Renal pelvis (tissue), 4 donors: ENCODE results near the gene THSD7A. TPM values are rescaled to one million over a fixed set of nuclear protein-coding genes. Genes with fewer than 3 reads are reported as not detected.

Experiments
- DNase-seq: peaks from one replicate; pipeline ENCODE4 v3.0.0-alpha.2; 2013
- polyA plus RNA-seq, 3 donors: library from polyadenylated mRNA; unstranded; fragments of 120-200 nt; gene quantifications; one replicate each; pipeline ENCODE4 v1.2.1, GENCODE V29; 2013; ENCODE audit not compliant: insufficient read length in 3 of 3

Gene THSD7A
- polyA plus RNA-seq, 3 donors: 51.9 to 82.9 (median 57.5) TPM

DNA sequence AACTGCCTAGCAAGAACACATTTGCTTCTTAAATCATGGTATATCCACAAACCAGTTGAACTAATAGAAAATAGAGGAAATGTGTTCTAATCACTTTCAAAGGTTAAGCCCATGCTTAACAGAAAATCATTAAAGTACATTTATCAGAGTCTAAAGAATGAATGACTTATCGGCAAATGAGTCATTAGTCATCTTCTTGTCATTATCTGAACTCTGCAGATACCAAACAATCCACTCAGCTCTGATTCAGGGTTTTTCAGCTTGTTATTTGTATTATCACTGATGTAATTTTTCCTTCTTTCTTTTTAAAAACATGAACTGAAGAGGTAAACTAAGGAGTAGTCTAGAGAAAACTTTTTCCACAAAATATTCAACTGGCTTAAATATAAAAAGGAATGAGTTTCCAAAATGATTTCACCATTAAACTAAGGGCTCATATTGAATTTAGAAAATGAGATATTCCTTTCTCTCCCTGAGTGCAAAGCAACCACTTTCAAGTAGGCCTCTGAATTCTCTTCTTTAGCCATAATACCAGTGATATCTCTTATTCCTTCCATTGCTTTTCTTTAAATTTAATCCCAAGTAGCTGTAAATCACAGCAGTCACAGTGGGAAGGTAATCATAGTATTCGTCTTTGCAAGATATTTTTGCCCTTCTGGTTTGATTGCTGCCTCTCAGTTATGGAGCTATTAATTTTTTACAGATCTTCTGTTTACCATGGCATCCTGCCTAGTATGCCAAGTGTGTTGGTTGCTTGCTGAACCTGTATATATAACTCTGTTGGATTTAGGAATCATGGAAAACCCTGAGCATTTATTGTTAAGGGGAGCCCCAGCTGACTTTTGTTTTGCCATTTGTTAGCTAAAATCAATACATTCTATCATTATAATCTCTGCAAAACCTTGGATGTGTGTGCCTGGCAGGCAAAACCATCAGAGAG is 125.1 kb downstream of the THSD7A start:
- DNase-seq: no peak

DNA sequence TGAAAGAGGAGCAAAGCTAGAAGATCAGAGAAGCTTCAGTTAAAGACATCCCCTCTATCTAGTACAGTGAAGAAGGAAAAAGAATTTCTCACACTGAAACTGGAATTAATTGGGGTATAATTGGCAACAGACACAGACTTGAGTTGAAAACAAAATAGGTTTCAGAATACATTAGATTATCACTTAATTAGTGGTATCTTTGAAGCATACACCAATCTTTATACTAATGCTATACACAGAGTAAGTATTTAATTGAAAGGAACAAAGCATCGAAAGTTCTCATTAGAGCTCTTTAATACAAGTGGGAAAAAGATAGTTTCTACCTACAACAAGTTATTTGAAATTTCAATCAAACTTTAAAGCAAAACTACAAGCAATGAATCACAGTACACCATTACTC is 128.2 kb downstream of the THSD7A start:
- DNase-seq: no peak

DNA sequence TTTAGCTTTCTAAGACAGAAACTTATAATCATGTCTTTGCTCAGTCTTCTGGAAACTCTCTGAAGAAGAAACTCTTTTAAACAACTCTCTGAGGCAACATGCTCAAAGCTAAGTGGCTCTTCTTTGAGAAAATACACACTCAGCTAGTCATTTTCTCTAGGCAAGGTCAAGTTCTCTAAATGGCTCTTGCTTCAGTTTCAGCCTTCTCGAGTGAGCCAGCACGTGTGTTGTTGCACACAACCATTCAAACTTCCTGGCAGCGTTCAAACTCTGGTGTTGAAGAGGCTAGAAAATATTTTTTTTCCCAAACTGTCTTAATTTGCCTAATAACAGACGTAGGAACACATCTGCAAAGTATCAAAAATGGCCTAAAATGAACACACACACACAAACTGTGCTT is 129.1 kb downstream of the THSD7A start:
- no peak for DNase-seq

DNA sequence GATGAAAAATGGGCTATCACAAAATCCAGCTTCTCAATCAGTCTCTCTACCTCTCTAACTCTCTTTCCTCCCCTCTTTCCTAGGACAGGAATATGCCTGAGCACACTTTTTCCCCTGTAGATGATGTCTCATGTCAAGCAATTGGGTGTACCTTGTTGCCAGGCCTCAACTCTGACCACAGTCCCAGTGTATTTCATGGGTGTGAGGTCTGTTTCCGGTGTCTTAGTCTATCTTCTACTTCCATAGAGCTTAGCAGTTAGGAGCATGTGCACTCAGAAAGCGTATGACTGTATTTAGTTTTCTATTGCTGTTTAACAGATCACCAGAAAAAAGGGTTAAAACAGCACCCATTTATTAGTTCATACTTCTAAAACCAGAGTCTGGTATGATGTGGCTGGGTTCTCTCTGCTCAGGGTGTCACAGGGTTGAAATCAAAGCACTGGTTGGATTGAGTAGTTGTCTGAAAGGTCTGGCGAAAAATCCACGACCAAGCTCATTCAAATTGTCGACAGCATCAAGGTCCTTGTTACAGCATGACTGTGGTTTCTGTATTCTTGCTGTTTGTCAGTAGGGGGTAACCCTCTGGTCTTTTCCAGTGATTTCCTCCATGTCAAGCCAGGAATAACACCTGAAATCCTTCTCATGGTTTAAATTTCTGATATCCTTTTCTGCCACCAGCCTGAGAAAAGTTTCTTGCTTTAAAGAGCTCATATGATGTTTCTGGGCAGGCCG is 130.0 kb downstream of the THSD7A start:
- DNase-seq: no peak

DNA sequence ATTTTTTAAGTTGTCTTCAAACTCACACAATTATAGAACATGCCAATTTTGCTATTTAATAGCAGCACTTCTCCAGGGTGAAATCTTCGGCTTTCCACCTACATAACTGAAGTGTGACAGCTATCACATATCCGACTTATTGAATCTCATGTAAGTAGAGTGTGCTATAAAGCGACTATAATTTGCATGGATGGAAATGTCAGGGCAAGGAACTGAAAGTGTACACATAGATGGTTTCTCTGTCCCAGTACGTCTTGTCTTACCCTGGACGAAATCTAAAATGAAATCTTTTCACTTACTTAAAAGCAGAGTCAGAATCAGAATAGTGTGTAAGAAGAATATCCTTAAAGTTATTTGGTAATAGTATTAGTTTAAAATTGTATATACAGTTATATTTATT is 132.3 kb downstream of the THSD7A start:
- no peak for DNase-seq

DNA sequence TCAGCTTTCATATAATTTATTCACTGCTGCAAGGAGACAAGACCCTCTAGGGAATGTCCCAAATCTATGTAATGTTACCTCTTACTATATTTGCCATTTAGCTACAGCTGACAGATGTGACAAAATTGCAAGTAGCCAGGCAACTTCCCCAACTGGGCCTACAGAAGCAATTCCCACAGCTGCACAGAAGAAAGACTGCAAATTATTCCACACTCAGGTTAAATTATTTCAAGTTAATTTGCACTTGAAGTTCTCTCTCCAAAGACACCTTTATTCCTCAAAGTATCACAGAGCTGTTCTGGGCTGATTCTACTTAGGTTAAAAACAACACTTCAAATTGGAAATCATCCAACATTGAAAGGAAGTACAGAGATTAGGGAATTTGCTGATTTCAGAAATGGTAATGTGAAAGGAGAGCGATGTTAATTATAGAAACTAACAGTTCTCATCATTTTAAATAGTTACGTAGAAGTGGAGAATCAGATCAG is 133.6 kb downstream of the THSD7A start:
- no peak for DNase-seq

DNA sequence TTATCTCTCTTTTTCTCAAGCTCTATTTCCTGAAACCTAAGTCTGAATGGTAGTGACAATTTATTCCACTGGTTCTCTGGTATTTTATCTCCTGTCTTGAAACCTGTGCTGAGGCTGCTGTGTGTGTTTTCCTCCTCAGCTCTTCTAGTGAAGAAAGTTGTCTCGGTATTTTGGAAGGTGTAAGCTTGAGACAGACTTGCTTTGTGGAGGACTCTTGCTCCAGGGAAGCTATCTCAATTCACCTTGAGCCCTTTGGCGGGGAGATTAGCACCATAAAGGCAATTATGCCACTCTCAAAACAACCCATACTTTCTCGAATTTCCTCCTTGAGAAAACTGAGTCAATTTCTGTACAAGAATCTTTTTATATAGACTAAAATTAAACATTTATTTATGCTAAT is 141.6 kb downstream of the THSD7A start:
- no peak for DNase-seq

DNA sequence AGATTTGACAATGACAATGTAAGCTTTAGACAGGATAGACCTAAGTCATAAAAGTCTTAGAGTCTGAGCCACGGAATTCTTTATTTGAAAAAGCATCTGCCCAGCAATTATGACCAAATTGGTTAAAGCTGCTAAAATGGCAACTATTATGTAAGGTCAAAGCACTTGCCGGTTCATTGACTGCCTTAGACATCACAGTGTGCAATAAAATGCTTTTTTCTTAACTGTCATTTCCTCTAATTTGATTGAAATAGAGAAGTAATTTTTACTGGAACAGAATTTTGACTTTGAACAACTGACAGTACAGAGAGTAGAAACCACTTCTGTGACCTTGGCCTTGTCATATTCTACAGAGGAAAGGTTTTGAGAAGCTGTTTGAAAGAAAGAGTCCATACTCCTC is 142.9 kb downstream of the THSD7A start:
- no peak for DNase-seq

DNA sequence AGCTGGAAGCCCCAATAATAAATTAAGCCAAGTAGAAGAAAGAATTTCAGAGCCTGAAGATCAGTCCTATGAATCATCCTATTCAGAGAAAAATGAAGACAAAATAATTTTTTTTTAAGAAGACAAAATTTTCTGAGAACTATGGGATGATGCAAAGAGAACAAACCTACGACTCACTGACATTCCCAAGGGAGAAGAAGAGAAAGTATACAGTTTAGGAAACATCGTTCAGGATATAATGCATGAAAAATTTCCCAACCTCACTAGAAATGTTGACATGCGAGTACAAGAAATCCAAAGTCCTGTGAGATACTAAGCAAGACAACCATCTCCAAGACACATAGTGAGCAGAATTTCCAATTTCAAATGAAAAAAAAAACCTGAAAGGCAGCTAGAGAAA is 150.5 kb downstream of the THSD7A start:
- DNase-seq: no peak

DNA sequence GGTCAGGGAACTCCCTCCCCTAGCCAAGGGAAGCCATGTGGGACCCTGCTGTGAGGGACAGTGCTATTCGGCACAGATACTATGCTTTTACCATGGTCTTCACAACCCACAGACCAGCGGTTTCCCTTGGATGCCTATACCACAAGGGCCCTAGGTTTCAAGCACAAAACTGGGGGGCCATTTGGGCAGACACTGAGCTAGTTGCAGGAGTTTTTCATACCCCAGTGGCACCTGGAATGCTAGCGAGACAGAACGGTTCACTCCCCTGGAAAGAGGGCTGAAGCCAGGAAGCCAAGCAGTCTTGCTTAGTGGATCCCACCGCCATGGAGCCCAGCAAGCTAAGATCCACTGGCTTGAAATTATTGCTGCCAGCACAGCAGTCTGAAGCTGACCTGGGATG is 156.8 kb downstream of the THSD7A start:
- no peak for DNase-seq

DNA sequence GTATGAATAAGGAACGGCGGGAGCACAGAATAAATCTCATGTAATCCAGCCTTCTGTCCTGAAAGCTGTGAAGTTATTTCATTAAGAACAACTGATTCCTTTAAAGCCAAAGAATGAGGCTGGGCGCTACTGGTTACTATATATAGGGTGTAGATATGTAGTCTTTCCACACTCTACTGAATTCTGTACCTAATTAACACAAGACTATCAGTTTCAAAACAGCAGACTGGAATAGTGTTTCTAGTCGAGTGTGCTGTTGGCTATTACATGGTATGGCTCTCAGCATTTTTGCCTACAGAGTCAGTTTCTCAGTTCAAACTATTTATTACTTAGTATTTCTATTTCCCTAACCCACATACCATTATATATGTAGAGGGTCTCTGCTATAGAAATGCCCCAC is 163.3 kb downstream of the THSD7A start:
- DNase-seq: no peak

DNA sequence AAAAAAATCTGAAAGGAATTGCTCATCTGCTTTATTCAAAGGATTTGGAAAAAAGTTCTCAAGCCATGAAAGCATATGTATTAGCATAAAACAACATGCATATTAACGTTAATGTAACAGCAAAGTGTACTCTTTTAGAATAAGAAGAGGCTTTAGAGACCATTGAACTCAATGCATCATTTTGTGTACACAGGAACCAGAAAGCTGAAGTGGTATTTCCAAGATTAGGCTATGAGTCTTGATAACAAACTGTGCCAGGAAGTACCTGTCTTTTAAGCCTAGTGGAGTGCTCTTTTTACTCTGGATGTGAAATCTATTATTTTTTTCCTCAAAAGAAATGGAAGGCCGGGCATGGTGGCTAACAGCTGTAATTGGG is 164.2 kb downstream of the THSD7A start:
- DNase-seq: no peak

DNA sequence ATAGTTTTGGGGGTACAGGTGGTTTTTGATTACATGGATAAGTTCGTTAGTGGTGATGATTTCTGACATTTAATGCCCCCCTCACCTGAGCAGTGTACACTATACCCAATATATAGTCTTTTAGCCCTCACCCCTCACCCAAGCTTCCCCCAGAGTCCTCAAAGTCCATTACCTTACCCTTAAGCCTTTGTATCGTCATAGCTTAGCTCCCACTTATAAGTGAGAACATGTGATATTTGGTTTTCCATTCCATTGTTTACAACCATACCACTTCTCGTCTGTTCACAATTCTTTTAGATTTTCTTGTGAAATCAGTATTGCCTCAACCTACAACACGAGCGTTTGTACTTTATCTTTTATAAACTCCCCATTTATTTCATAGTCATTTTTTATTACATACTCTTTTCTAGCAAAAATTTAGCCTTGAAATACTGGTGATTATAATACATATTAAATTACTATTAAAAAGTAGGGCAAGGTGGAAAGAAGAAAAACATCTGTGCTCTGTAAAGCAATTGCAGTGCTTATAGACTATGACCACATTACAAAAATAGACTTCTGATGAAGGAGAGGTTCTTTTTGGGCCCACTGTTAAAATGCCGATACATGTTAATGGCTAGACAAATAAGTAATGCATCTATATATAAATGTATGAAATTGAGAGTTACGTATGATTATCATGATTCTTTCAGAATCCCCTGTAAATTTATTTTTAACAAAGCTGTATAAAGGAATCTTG is 164.8 kb downstream of the THSD7A start:
- no peak for DNase-seq

DNA sequence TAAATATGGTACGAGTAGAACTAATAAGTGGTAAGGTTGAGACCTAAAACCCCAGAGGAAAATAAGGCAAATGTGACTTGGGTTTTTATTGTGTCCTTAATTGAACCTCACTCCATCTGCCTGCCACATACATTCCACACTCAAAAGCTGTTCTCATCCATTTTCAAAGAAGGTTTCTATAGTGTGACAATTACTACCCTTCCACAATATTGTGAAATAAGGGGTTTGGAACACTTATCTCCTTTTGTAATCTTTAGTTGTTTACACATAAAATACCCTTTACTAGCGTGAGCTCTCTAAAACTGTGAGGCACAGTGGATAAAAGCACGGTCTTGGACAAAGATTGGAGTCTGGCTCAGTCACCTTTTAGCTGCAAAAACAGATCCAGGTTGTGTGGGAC is 166.6 kb downstream of the THSD7A start:
- no peak for DNase-seq

DNA sequence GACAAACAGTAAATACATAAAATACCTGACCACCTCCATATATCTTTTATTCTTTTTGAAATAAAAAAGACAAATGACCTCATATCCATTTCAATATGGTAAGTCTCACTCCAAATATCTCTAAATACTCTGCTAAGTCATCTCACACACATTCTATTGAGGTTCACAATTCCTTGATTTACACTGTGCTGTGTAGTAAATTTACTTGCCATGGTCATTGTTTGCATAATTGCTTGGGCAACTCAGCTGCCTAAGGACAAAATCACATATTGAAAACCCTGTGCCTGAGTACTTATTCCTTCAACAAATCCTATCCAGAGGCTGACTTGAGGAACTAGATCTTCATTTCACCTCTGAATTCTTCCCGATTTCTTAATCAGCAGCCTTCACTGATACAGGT is 176.4 kb downstream of the THSD7A start:
- no peak for DNase-seq

DNA sequence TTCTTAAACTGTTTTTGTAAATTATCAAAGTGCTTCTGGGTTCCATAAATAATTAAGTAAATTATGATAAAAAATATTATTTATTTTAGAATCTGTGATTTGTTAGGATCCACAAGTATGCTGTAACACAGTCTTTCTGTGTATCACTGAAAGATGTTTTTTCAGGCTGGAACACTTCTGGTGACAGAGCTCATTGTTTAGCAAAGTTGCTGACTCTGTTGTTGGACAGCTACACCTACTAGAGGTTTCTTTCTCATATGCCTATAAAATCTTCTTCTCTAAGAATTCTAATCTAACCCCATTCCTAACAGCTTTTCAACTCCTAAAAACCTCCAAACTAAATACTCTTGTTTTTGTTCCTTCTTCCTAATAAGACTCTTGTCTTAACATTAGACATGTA is 176.8 kb downstream of the THSD7A start:
- no peak for DNase-seq

DNA sequence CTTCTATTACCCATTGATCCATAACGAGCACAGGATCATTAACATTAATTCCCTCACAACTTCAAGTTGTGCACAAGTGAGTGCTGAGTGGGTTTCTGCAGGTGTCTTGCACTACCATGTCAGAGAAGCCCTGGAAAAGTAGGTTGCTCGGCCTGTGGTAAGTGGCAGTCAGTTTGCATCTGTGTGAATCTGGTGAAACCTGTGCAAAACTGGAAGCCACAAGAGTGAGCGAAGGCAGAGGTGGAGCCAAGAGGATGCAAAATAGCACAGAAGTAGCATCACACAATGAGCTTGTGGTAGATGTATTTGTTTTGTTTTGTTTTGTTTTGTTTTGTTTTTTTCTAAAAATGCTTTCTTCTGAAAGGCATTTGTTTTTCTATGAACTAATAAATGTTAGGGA is 181.5 kb downstream of the THSD7A start:
- no peak for DNase-seq

DNA sequence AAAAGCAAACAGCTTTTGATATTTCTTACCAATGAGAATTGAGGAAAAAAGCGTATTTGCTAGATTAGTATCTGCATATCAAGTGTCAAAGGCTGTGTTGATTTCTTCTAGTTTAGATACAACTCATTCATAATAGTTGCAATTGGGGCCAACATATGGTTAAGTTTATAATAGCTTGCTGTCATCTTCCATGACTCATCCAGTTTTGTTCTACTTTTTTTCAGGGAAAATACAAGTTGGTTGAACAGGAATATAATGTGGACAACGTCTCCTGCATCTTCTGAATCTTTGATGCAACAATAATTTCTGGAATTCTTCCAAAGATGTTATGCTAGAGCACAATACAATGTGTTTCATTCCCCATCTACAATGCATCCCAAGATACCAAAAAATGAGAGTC is 182.0 kb downstream of the THSD7A start:
- DNase-seq: no peak

DNA sequence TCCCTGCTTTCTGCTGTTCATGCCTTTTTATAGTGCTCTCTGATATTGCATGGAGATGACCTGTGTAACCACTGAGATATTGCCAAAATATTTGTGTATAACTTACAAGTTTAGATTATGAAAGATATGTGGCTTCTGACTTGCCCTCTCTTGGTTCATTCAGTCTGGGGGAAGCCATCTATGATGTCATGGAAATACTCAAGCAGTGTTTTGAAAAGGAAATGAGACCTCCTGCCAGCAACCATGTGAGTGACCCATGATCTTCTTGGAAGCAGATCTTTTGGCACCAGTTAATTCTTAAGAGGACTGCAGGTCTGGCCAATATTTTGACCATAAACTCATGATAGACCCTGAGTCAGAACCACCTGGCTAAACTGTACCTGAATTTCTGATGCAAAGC is 183.0 kb downstream of the THSD7A start:
- no peak for DNase-seq

DNA sequence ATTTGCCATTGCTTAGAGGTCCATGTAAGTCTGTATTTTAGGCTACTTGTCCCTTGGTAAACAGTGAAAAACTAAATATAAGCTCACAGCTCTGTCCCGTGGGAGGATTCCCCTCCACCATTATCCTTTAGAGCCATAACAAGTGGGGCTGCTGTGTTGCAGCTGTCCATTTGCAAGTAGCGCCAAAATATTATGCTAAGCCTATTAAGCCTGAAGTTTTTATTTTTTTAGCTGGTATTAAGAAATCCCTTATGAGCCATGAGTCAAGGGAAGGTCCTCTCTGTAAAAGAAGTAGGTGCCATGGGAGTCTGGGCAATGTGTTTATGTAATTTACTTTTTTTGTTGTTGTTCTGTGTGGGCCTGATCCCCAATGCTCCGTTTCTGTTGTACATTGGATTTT is 183.9 kb downstream of the THSD7A start:
- DNase-seq: no peak

DNA sequence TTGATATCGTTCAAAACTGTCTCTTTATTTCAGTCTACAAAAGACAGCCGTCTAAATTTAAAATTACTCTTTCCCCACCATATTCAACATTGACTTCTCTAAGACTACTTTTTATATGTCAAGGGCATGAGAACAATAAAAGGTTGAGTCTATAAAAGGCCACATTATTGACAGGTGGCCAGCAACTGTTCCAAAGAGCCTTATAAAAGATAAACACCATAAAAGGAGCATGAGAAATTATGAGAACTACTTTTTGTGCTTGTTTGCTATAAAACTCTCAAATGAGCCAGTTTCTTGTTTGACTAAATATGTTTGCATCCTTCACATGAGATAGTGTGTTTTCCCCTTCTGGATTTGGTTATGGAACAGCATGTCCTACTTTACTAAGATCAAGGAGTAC is 189.2 kb downstream of the THSD7A start:
- no peak for DNase-seq

DNA sequence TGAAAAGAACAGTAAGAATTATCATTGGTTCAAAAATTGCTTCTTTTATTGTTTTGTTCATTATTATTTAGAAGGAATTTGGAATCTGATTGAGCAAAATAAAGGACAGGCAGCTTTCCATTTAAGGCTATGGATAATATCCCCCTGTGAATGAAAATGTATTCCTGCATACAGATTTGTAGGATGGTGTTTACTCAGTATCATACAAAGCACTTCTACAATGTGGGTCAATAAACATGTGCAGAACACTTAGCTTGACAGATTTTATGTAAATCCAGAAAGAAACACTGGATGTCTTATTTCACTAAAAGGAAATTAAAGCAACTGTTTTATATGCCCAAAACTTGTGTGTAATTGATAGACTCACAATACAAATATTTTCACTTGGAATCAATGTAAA is 189.7 kb downstream of the THSD7A start:
- no peak for DNase-seq
